HG02588 (cell line): ENCODE measurements around the gene ALPL.
"Not testable (repeated sequence)": the region's sequence is repeated elsewhere in the genome, so short reads cannot be mapped to it uniquely, and the experiment has no call there.

Experiments
- ATAC-seq: cut with Tn5 transposase; IDR thresholded peaks from one replicate; pipeline ENCODE4 v1.9.1; 2021; ENCODE audit warnings: mild to moderate bottlenecking, moderate library complexity; ENCODE audit not compliant: unreplicated experiment

ALPL gene

GRCh38 chr1:21507511-21508270, 1.5 kb upstream of the ALPL start:
- ATAC-seq = no peak

DNA sequence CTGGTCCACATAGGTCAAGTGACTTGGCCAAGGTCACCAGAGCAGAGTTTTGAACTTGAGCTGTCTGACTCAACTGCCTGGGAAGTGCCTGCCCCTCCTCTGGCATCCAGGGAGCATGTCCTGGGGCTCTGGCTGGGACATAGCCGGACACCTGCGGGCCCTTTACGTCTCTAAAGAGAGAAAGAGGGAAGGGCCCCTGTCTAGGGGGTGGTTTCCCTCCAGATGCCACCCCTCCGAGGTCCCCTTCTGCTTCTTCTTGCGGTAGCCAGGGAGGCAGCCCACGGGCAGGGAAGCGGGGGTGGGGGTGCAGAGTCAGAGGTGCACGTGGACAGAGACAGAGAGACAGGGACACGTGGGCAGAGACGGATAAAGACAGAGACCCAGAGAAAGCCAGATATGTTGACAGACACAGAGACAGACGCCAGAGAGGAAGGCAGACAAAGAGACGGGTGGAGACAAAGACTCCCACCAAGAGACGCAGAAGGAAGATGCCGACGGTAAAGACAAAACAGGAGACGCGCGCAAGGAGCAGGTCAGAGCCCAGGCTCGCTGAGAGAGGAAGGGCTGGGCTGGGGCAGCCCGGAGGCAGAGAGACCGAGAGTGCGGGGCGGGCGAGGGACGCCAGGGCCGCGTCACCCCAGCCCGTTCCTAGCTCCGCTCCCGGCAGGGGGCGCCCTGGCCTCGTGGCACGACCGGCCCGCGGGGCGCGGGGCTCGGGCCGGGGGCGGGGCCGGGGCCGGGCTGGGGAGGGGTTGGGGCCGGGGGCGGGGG, 458 bp upstream of the ALPL start:
- no peak for ATAC-seq

- ATAC-seq = no peak
Observed at GRCh38 chr1:21510113-21510493, 880 bp downstream of the ALPL start.

- no peak for ATAC-seq
Observed at GRCh38 chr1:21510885-21511578, 1.8 kb downstream of the ALPL start.

DNA sequence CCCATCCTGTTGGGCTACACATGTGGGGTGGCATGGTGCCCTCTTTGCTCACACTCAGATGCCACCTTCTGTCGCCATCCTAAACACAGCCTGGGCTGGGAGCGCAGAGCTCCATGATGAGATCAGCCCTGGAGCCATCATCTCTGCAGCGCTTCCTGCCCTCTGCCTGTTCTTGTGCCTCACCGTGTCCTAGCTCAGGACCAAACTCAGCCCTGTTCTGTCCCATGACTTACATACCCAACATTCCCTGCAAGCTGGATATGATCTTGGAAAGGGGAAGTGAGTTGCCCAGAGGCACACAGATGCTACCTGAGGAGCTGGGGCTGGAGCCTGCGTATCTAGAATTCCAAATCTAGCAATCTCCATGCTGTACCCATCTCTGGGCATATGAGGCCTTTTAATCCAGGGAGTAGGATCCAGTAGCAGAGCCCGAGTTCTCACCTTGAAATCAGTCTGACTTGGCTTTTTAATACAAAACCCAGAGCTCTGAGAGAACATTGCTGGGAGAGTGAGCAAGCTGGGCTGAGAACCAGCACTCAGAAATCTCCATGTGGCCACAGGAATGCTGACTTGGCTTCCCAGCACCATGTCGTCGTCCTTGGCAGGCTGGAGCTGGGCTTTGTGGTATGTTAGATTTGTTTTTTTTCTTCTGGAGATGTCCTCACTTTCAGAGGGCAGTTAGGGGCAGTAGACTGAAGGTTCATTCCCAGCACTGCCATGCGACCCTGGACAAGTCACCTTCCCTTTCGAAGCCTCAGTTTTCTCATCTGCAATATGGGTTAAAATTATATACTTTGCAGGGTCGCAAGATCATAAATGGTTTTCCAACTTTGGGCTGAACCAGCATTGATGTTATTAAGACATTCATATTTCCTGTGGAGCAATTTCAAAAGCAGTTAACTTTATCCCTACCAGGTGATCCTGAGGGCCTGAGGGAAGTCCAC, 2.6 kb downstream of the ALPL start:
- no peak for ATAC-seq

- ATAC-seq = peak; percentile 58
Observed at GRCh38 chr1:21514245-21514644, 5.0 kb downstream of the ALPL start.

DNA sequence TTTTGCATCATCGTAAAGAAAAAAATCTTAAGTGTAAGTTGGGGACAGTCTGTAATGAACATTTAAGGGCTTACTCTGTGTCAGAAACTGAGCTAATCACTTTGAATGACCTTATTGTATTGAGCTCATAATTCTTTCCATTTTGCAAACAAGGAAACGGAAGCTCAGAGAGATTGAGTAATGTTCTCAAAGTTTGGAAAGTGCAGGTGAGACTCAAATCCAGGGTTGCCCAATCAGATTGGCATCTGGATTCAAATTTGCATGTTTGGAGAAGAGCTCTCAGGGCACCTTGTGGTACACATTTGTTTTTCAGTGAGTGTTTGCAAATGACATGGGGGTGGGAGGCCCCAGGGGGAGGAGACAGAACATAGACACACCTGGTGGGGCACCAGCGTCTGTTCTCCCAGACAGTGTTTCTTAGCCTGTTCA, 8.0 kb downstream of the ALPL start:
- ATAC-seq = no peak

DNA sequence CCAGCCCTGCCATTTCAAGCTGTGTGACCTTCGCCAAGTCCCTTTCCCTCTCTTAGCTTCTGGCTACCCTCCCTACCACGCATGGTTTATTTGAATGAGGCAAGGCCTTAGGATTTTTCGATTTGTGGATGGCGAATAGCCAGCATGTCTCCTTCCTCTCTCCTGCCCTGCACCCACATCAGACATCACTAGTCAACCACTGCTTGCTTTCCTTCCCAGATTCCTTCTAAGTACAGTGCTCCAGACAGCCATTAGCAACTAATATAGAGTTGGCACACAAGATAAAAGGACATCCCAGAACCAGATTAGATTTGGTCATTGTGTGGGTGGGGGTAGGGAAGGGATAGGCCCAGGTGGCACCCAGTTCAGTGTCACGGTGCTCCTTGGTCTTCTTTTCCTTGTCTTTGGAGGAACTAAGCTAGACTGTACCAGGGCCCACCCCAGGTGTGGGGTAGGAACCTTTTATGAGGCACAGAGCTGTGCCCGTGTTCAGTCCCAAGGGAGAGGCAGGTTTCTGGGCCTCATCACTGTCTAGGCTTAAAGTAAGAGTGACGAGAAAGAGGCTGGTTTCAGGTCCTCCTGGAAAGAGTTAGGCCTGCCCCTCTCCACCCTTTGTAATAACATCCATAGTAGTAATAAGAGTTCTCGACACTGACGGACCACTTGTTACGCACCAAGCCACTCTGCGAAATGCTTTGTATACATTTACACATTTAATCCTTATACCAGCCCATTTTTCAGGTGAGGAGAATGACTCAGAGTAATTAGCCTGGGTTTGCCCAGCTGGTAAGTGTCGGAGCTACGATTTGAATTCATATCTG, 8.6 kb downstream of the ALPL start:
- no peak for ATAC-seq

DNA sequence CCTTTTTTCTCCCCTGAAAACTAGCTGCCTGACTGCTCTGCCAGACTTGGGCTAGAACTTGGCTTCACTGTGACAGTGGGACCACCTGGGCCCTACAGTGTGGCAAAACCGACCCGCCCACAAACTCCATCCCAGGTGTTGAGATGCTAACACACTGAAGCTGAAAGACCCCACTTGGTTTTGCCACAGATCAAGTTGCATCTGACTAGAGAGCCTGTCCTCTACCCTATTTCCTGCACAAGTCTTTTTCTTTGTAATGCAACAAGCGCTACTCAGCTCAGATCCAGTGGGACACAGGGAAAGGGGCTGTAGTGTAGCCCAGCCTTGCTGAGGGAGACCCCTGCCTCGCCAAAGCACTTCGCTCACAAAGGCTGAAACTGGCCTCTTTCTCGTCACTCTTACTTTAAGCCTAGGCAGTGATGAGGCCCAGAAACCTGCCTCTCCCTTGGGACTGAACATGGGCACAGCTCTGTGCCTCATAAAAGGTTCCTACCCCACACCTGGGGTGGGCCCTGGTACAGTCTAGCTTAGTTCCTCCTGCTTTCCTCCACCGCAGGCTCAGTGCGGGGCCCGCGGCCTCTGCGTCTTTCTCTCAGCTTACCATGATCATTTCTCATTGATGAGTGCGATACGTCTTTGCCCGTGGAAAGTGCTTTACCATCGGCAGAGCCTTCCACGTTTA, 9.7 kb downstream of the ALPL start:
- ATAC-seq = no peak

- ATAC-seq = not testable (repeated sequence)
Observed at GRCh38 chr1:21519486-21520070, 10.4 kb downstream of the ALPL start.

DNA sequence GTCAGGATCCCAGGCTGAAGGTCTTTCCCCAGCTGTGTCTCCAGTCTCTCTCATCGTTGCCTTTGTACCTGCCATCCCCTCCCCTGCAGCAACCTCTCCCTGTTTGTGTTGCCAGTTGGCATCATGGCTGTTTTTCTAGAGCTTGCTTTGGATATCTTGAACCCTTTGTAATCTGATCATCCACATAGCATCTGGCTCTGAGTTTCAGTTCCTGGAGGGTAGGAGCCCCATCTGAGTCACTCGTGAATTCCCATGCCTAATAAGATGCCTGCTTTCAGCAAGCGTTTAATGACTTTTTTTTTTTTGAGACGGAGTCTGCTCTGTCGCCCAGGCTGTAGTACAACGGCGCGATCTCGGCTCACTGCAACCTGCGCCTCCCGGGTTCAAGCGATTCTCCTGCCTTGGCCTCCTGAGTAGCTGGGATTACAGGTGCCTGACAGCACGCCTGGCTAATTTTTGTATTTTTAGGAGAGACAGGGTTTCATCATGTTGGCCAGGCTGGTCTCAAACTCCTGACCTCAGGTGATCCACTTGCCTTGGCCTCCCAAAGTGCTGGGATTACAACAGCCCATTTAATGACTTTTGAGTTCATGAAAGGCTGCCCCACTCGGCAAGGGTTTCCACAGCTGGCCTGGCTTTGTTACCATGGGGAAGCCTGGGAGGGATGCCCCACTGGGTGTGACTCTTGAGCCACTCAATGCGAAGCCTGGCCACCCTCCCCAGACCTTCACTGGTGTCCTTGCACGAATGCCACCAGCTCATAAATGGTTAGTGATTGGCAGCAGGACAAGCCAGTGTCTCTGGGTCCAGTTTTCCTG, 11.9 kb downstream of the ALPL start:
- no peak for ATAC-seq

GRCh38 chr1:21521717-21522060, 12.5 kb downstream of the ALPL start:
- no peak for ATAC-seq

GRCh38 chr1:21522525-21523038, 13.4 kb downstream of the ALPL start:
- ATAC-seq = no peak

DNA sequence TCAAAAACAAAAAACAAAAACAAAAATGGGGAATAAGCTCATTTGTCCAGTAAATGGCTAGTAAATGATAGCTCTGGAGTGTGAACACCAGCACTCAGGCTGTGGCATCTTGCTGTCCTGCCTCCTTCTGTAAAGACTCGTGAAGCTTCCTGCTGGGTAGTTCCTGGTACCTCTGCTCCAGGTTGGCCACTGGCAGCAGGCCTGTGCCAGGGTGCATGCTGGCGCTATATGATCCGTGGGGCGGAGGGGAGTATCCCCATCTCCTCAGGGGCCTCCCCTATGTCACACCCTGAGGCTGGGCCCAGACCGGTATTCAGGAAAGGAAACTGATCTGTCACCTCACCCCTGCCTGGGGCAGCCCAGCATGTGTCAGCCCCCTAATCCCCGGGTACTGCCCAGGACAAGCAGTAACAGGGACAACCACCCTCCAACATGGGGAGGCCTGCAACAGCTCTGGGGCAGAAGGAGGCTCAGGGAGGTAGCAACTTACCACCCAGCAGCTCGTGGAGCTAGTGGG, 14.1 kb downstream of the ALPL start:
- ATAC-seq = no peak

DNA sequence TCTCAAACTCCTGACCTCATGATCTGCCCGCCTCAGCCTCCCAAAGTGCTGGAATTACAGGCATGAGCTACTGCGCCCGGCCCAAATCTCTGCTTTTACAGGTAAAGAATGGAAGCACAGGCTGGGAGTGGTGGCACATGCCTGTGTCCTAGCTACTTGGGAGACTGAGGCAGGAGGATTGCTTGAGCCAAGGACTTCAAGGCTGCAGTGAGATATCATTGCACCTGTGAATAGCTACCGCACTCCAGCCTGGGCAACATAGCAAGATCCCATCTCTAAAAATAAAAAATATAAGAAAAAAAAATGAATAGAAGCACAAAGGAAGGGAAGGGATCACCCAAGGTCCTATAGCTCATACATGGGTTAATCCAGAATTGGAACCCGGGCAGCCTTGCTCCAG, 15.0 kb downstream of the ALPL start:
- no peak for ATAC-seq

- ATAC-seq = no peak
Observed at GRCh38 chr1:21524686-21525339, 15.6 kb downstream of the ALPL start.

- ATAC-seq = no peak
Observed at GRCh38 chr1:21525340-21525717, 16.1 kb downstream of the ALPL start.
